NCI-H460 (cell line): Measurements from ENCODE around the gene HOTAIR. TPM values are rescaled to one million over a fixed set of nuclear protein-coding genes. Genes with fewer than 3 reads are reported as not detected.

Experiments used
- DNase-seq: peaks from one replicate; pipeline ENCODE4 v3.0.0-alpha.2; 2016; ENCODE audit warnings: low read depth; ENCODE audit errors: extremely low read depth
- total RNA-seq: library from RNA; depleted of rRNA; stranded (reverse); fragments of >200 nt; shearing (Covaris generic); gene quantifications from 2 replicates; pipeline ENCODE4 v1.2.3, GENCODE V29; 2014

The HOTAIR gene
- total RNA-seq, 1 experiment from 2014 or later: 0.17 TPM

DNA sequence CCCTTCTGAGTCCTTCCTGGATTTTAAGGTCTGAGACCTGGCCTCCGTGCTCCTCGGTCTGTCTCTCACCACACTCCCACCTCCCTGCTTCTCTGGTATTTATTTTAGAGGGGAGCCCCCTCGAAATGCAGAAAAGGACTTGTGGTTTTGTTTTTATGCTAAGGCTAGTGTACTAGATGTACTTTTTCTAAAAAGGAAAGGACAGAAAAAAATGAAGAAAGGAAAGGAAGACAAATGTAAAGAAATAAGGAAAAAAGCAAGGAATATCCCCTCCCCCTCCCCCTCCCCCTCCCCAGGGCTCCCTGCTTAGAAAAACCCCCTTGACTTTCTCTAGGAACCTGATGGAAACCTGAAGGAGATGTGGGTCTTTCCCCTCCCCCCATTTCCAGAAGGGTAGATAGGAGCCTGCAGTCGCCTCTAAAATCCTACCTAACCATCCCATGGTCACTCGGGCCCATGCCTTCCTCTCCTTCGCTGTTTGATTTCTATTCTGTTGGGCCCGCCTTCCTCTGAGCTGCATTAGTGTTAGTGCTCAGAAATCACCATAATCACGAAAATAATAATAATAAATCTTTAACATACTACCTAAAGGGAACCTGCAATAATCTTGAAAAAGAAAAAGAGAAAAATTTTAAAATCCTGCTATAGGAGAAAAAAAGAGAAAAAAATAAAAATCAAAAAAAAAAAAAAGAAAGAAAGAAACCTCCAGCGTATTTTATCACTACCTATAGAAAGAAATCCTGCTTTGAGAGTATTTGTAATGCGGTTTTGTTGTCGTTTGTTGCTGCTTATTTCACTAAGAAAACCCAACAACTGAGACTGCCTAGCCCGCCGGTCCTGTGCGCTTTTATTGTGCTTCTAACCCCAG is 37.1 kb upstream of the HOTAIR start:
- DNase-seq: no peak

DNA sequence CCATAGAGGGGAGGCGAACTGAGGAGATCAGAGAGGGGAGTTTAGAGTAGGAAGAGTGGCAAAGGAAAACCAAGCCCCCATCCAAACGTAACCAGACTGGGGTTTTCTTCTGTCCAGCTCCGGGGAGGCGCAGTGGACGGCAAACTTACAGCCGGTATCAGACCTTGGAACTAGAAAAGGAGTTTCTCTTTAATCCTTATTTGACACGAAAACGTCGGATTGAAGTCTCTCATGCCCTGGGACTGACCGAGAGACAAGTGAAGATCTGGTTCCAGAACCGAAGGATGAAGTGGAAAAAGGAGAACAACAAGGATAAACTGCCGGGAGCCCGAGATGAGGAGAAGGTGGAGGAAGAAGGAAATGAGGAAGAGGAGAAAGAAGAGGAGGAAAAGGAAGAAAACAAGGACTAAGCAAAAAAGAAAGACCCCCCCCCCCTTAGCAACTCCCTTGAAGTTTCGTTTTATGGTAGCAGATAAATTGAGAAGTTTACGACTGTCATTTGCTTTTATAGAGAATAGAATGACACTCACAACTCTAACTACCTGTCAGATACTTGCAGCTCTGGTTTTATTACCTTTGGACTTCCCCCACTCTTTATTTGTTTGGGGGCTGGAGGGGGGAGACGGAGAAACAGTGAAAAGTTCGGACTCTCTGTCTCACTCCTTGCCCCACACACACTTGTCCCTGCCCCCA is 36.4 kb upstream of the HOTAIR start:
- no peak for DNase-seq

DNA sequence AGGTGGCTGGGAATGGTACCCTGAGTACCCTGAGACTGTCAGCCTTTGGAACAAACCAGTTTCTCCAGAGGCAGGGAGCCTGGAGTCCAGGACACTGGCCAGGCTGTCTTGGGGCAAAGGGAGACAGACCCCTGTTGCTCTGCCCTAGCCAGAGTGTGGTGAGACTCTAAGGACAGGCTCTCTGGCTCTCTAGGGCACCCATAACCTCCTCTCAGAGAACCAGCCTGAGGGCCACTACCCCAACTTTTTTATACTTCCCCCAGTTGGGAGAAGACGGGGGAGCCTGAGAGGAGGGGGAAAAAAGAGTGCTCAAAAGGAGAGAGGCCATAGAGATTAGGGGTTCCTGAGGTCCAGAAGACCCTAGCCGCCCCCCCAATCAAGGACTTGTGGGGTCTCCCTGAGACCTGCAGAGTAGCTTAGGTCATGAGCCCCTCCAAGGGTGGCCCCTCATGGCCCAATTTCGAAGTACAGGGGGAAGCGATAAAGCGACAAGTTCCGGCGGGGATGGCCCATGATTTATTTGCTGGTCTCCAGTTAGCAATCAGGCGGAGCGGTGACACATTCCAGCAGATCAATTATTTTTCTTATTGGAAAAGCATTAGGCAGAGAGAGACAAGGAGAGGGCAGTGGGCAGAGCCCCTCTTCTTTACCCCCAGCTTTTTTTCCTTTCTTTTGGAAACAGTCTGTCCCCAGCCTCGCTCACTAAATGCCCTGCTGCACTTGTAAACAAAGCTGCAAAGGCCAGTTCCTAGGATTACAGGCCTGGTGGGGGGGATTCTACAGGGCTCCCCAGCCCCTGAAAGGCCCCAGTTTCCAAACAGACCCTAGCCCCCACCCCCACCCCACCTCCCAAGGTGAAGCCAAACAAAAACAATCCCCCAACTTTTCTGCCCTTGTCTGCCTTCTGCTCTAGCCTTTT is 35.6 kb upstream of the HOTAIR start:
- no peak for DNase-seq

DNA sequence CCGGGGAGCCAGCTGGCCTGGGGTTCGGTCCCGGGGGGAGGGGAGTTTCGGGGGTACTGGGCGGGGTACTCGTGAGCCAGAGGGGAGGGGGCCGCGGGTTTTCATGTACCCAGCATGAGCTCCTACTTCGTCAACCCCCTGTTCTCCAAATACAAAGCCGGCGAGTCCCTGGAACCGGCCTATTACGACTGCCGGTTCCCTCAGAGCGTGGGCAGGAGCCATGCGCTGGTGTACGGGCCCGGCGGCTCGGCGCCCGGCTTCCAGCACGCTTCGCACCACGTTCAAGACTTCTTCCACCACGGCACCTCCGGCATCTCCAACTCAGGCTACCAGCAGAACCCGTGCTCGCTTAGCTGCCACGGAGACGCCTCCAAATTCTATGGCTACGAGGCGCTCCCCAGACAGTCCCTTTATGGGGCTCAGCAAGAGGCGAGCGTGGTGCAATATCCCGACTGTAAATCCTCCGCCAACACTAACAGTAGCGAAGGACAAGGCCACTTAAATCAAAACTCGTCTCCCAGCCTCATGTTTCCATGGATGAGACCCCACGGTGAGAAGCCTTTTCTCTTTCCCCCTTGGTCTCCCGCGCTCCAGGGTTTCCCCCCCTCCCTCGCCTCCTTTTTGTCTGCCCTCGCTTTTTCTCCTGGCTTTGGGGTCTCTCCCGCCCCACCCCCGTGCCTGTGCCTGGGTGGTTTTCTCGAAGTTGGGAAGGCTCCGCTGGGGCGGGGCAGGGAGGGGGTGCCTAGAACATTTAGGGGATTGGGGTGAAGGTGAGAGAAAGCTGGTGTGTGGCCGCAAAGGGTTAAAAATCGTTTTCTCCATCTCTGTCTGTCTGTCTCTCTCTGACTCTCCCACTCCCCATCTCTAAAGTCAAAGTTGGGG is 34.7 kb upstream of the HOTAIR start:
- DNase-seq: no peak

DNA sequence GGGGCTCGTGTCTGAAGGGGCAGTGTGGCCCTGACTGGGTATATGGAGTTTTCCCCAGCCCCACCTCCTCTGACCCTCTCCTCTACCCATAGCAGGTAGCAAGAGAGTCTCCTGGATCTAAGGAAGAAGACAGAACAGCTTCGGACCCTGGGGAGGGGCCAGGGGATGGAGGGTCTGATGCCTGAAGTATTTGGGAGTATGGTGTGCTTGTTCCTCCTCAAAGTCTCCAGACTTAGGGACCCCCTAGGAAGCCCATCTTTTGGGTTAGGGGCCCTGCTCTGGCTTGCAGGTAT is 33.5 kb upstream of the HOTAIR start:
- DNase-seq: no peak

DNA sequence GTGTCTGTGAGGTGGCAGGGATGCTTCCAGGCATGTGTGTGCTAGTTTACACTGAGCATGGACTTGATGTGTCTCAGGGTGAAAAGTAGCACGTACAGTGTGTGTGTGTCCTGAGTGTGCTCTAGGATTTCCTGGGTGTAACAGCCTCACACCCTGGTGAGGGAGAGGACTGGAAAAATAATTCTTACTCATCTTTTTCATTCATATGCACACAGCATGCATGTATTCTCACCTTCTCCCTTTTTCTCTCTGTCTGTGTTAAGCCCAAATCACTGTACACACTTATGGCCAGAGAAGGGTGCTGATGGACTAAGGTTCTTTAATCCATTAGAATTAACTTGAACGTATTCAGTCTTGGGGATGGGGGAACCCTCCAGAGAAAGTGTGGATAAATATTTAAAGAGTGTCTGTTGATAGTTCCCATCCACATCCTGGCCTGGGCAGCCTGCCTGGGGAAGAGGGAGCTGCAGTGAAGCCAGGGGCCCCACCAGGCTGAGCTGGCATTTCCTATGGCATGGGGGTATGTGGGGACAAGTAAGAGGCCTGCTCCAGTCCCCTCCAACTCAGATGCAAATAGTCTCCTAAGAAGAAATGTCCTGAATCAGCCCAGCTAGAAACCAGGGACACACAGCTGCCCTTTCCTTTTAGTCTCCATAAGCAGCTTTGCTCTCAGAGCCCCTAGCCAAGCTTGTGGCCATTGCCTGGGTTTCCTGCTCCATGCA is 32.9 kb upstream of the HOTAIR start:
- no peak for DNase-seq

DNA sequence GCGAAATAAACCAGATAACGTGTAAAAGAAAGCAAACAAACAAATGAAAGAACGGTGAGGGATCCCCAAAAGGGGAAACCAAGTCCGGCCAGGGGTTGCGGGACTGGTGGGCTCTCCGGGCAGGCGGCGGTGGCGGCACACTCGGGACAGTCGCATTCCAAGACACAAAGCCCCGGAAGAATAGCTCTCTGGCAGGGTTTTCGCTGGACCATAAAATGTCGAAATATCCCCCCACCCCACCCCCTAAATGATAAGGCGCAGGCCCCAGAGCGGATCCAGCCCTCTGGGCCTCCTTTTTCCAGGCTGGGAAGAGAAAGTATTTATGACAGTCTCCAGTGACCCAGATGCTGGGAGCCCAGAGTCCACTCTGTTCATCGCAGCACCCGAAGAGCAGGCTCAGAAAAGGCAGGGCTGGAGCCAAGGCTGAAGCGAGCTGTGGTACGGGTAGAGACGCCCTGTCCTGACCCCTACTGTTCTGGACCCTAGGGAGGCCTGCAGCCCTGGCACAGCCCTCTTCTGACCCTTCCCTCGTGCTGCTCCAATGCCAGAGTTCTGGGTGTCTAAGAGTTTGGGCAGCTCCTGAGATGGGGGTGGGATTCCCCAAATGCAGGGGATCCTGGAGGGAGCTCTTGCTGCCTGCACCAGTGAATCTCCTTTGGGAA is 31.9 kb upstream of the HOTAIR start:
- no peak for DNase-seq

DNA sequence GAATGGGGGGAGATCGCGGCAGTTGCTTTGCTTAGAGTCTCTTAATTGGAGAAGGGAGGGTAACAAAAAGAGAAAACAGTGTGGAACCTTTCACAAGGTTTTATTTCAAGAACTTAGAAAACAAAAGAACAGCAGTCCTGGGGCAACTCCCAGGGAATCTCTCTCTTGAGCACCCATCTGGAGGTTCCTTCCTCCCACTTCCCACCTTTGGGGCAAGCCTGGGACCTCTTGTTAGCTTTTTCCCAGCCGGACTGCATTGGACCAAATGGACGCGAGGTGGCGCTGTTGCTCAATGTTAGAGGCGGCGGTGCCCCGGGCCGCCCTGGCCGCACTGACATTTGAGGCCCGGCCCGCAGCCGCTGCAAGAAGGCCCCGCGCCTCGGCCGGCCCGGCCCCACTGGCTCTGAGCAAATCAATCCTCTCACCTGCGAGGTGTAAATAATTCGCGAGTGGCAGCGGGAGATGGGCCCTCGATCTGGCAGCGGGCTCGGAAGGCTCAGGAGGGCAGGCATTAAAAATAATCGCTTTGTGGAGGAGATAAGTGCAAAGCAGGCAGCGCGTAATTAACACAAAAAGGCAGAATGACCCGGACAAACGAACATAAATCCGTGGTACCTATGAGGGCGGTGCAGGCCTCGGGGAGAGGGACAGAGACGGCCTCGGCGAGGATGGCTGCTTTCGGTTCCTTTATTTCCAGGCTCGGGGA is 31.3 kb upstream of the HOTAIR start:
- peak; percentile 83 for DNase-seq

DNA sequence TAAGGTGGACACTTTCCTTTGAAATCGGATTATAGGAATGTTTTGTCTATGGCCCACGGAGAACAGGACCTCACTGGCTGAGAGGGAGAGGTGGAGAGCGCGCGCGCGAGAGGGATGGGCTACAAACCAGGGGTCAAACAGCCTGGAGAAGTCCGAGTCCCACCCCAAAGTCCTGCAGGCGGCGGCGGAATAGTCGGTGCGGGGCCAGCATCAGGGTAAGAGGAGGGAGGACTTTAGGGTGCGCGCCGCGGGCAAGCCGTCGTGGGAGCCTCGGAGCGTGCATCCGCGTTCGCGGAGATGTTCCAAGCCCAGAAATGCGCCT is 30.7 kb upstream of the HOTAIR start:
- DNase-seq: no peak

DNA sequence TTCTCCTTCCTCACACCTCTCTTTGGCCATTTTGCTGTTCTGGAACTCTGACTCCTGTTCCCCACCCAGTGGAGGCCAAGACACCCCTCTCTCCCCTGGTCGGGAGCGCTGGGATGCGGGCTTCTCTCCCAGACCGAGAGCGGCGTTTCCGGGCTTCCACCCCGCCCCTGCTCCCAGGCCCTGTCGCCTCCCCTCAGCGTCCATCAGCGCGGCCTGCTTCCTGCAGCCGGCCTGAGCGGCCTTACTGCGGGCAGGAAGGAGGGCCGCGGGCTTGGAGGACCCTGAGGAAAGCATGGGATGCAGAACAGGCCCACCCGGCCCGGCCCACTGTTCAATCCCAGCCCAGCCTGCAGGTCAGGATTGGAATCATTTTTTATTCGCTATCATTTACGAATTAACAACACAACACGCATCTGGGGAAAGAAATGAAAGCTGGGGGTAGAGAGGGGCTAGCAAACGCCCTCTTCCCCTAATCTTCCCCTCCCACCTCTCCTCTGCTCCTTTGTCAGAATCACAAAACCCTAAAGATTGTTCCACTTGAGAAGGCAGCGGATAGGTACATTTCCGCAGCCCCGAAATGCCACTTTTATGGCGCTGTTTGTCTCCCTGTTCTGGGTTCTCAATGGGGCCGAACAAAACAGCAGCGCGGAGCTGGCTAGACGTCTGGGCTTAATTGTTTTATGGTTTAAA is 30.2 kb upstream of the HOTAIR start:
- DNase-seq: no peak

DNA sequence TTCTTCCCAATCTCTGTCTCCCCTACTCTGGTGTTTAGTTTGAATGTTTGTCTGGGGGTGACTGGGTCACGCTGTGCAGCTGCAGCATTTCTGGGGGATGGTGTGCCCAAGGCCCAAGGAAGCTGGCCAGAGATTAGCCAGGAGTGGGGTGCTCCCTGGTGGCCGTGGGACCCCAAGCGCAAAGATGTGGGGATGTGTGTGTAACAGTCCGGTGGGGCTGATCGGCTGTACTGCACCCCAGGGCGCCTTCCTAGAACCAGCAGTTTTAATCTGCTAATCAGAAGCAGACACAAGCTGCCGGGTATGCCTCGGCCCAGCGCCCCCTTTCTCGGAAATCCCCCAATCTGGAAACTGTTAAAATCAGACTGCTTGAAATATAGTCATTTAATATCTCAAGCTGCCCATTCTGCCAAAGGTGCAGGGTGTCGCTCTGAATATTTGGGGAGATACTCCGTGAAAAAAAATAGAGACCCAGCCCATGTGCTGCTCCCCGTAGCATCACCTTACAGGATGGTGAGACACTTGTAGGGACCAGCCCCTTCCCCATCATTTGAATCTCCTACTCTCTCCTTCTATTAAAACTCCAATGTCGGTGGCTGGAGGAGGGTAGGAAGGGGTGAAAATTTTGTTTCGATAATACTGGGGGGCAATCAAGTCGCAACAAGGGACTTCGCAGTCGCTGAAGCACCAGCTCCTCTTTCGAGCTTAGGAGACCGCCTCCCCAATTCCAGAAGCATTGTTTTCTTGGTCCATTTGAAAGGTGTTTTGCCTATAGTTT is 29.5 kb upstream of the HOTAIR start:
- no peak for DNase-seq

DNA sequence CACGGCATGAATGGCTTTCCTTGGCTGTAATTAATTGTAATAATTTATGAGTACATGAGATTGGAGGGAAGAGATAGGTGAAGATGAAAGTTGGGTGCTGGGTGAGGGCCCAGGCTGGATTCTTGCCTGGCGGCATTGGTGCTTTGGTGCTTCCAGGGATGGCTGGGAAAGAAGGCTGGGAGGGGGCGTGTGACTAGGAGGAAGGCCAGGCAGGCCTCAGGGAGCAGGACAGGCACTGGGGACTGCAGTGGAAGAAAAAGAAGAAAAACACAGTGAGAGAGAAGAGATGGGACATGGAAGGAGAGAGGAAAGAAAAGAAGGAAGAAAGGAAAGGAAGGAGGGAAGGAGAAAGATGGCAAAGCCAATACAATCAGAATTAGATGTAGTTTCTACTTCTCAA is 28.9 kb upstream of the HOTAIR start:
- no peak for DNase-seq

DNA sequence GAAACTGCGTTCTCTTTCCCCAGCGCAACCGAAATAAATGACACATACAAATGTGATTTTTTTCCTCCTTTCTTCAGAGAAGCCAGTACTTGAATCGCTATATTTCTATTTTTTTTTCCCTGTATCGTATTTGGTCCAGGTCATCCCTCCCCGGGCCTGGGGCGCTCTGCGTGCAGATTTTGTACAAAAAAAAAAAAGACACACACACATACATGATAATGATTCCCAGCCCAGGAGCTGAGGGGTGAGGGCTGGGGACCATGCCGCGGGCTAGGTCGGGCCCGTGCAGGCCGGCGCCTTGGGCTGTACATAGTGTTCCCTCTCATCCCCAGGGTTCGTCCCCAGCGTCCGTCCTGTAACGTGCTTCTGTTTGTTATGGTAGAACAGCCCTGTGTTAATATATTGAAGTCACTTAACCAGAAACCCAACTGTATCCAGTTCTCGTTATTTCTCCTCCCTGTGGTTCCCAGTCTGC is 28.2 kb upstream of the HOTAIR start:
- DNase-seq: no peak

DNA sequence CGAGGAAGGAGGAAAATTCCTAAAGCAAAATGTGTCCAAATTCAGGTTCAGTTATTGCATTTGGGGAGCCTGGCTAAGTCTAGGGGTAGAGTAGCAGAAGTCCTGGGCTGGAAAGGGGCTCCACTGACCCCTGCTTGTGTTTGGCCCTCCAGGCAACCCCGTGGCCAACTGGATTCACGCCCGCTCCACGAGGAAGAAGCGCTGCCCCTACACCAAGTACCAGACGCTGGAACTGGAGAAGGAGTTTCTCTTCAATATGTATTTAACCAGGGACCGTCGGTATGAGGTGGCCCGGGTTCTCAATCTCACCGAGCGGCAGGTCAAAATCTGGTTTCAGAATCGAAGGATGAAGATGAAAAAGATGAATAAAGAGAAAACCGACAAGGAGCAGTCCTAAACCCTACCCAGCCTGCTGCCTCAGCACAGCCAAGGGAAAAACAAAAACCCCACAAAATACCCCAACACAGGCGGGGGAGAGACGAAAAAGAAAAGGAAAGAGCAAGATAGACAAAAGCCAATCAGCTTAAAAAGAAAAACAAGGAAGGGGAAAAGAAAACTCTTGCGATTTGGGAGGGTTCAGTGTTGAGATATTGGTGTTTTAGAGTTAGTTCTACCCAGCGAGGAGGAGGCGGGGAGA is 27.6 kb upstream of the HOTAIR start:
- DNase-seq: no peak

DNA sequence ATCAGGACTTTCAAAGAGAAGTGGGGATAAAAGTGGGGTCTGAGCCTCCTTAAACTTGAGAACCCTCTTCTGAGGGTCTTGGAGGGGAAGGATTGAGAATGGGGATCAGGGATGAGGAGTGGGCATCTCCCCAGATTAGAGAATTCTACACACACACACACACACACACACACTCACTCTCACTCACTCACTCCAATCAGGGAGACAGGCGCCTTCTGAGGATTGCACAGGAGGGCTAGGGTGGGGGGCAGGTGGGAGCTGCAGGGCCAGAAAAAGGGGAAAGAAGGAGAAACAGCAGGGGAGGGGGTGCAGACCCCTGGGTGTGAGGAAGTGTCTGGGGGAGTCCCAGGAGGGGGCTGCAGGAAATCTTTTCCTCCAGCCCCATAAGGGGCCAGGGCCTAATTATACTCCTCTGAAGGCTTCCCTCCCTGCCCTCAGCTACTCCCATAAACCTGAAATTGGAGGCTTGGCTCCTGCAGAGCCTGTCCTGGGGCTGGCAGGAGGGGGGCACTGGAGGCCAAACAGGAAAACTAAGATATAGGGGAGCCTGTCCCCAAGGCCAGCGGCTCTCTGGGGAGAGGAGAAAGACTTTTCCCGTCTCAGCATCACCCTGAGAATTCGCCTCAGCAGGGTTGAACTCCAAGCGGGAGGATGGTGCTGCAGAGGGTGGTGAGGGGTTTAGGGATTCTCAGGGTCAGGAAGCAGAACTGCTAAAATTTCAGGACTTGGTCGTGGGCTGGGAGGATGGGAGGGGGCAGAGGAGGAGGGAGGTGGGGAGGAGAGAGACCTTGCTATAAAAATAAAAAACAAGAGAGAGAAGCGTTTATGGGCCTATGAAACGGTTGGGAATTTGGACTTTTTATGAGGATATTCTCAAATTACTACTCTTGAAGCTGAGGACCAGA is 26.8 kb upstream of the HOTAIR start:
- no peak for DNase-seq
